Measurements from ENCODE around the gene AQP6.

AQP6 gene

GRCh38 chr12:50006754-50007442 is 34.2 kb downstream of the AQP6 start:
- FAIRE-seq: no peak

GRCh38 chr12:50013361-50014147 is 40.8 kb downstream of the AQP6 start:
- no peak for FAIRE-seq

- FAIRE-seq: no peak
These were observed 41.6 kb downstream of the AQP6 start for GRCh38 chr12:50014342-50014741.

GRCh38 chr12:50016501-50017475 is 44.0 kb downstream of the AQP6 start:
- FAIRE-seq: no peak

GRCh38 chr12:50017641-50018040 is 44.9 kb downstream of the AQP6 start:
- FAIRE-seq: no peak

- no peak for FAIRE-seq
These were observed 45.4 kb downstream of the AQP6 start for GRCh38 chr12:50018154-50018553.

- no peak for FAIRE-seq
These were observed 46.2 kb downstream of the AQP6 start for GRCh38 chr12:50018968-50019367.

- FAIRE-seq: no peak
These were observed 46.8 kb downstream of the AQP6 start for GRCh38 chr12:50019524-50019923.

GRCh38 chr12:50021031-50021430 is 48.3 kb downstream of the AQP6 start:
- FAIRE-seq: no peak

- FAIRE-seq: no peak
These were observed 50.2 kb downstream of the AQP6 start for GRCh38 chr12:50022903-50023302.

GRCh38 chr12:50024227-50024626 is 51.5 kb downstream of the AQP6 start:
- FAIRE-seq: no peak

GRCh38 chr12:50024805-50025186 is 52.0 kb downstream of the AQP6 start:
- FAIRE-seq: no peak

- peak; percentile 99 for FAIRE-seq
These were observed 52.7 kb downstream of the AQP6 start, which contains the start of gene RACGAP1 for GRCh38 chr12:50025187-50026059. TSS of gene RACGAP1 (minus strand) at chr12:50025494. CDS start at chr12:50016715, 8,779 bp downstream.

- FAIRE-seq: no peak
These were observed 53.9 kb downstream of the AQP6 start for GRCh38 chr12:50026691-50027090.

Data from G401.6 (cell line).